Measurements from ENCODE around the gene ABCA13.

- TF ChIP-seq MAFK (IDR thresholded peaks at IDR 0.05; ENCODE audit: low read depth, low read length) (no peak), CTCF (conservative IDR thresholded peaks at IDR 0.05; ENCODE audit: low read depth, low read length) (no peak), BHLHE40 (IDR thresholded peaks at IDR 0.05; ENCODE audit: low read depth, low read length) (no peak), RCOR1 (IDR thresholded peaks at IDR 0.05; ENCODE audit: insufficient replicate concordance, low read length) (no peak), SMC3 (IDR thresholded peaks at IDR 0.05; ENCODE audit: low read depth, low read length) (no peak), MXI1 (IDR thresholded peaks at IDR 0.05; ENCODE audit: borderline replicate concordance, low read depth, low read length) (no peak), POLR2A (IDR thresholded peaks at IDR 0.05; ENCODE audit: low read depth, low read length) (no peak), RAD21 (IDR thresholded peaks at IDR 0.05; ENCODE audit: low read length) (no peak)
Measured at GRCh38 chr7:48237354-48237753, 66.1 kb downstream of the ABCA13 start.
